Measurements from ENCODE around the gene TGFBR1. TPM values are rescaled to one million over a fixed set of nuclear protein-coding genes. Genes with fewer than 3 reads are reported as not detected.

Gene TGFBR1
- polyA plus RNA-seq (2011; rRNA removed), result 73.5 and 97.7 TPM in 2 replicates
- polyA minus RNA-seq (2011; rRNA and poly(A)+ RNA removed), result 185 and 220 TPM in 2 replicates

DNA sequence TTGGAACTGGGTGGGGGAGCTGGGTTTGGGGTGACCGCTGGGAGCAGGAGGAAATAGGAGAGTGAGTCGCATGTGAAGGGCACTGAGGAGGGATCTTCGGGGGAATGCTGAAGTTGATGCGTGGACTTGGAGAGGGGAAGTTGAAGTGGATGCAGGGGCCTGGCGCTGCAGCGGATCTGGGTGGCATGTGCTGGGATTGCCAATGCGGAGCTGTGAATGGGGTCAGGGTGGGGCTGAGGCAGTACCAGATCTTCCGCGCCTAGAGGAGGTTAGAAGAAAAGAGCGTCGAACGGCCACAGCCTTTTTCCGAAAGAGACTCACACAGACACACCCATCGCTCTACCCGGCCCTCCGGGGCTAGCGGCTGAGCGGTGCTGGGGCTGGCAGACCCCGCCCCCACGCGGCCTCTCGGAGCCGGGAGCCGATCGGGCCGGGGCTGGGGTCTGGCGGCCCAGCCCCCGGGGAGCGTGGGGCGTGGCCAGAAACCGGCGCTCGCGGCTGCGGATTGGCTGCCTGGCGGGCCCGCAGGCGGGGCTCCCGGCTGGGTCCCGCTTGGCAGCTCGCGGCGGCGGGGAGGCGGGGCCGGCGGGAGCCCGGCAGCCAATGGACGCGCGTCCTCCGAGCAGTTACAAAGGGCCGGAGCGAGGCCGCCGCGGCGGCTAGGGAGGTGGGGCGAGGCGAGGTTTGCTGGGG is at the start of gene TGFBR1:
Gene TGFBR1, plus strand, starts transcription at position 655 of the 693 bp plus-strand sequence. CDS start 93 bp downstream, outside the sequence.
- no peaks in the 10 kb centered on the region for H3K27me3 ChIP-seq (ENCODE audit: control insufficient read depth, insufficient read depth, low read length)
- TF ChIP-seq, protein P1, sequence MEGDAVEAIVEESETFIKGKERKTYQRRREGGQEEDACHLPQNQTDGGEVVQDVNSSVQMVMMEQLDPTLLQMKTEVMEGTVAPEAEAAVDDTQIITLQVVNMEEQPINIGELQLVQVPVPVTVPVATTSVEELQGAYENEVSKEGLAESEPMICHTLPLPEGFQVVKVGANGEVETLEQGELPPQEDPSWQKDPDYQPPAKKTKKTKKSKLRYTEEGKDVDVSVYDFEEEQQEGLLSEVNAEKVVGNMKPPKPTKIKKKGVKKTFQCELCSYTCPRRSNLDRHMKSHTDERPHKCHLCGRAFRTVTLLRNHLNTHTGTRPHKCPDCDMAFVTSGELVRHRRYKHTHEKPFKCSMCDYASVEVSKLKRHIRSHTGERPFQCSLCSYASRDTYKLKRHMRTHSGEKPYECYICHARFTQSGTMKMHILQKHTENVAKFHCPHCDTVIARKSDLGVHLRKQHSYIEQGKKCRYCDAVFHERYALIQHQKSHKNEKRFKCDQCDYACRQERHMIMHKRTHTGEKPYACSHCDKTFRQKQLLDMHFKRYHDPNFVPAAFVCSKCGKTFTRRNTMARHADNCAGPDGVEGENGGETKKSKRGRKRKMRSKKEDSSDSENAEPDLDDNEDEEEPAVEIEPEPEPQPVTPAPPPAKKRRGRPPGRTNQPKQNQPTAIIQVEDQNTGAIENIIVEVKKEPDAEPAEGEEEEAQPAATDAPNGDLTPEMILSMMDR (IDR thresholded peaks at IDR 0.05; ENCODE audit: insufficient read depth, low read depth, low read length), result no peak
- H3K36me3 ChIP-seq (ENCODE audit: control insufficient read depth, insufficient read depth, low read length), result no peaks in the 10 kb centered on the region
- CTCF ChIA-PET, result interaction anchor here (0.9 to 2.2 kb wide), 12 partner anchors 10 to 104 kb away, joined by 3 to 9 read pairs (median 4); no protein-coding TSS in a partner anchor
- H3K4me3 ChIP-seq (ENCODE audit: low read depth, low read length), result peak within 1 kb of the TSS; percentile 90
- POLR2A ChIA-PET, result interaction anchor here (0.6 kb wide), 2 partner anchors 29 to 102 kb away, joined by 7 to 13 read pairs; no protein-coding TSS in a partner anchor
- DNase-seq (ENCODE audit: low read depth), result peak; percentile 65

- CTCF ChIA-PET, result interaction anchor here (1.1 to 1.2 kb wide), 2 partner anchors 11 to 49 kb away, joined by 3 to 4 read pairs; partner anchors contain the start of gene TGFBR1
Observed at GRCh38 chr9:99055384-99055783, 49.5 kb upstream of the TGFBR1 start.

GRCh38 chr9:99056186-99056585 is 48.7 kb upstream of the TGFBR1 start:
- Histone ChIP-seq H3K27me3 (ENCODE audit: control insufficient read depth, insufficient read depth, low read length) (no peaks in the 10 kb centered on the region), H3K36me3 (ENCODE audit: control insufficient read depth, insufficient read depth, low read length) (peaks cover 3% of the 10 kb centered on the region; the same call in 1 of the 2 replicates), H3K4me3 (ENCODE audit: low read depth, low read length) (no peak overlapping the region)
- POLR2A ChIA-PET, result no interaction called here
- CTCF ChIA-PET, result interaction anchor here (0.6 to 1.1 kb wide), 2 partner anchors 49 to 1384 kb away, joined by 3 to 4 read pairs; partner anchors contain the start of gene TGFBR1
- TF ChIP-seq, protein P1 (IDR thresholded peaks at IDR 0.05; ENCODE audit: insufficient read depth, low read depth, low read length), result no peak
- DNase-seq (ENCODE audit: low read depth), result no peak

More at GRCh38 chr9:99055384-99055783, 49.5 kb upstream of the TGFBR1 start:
- Histone ChIP-seq H3K36me3 (ENCODE audit: control insufficient read depth, insufficient read depth, low read length) (peaks cover 3% of the 10 kb centered on the region; the same call in 1 of the 2 replicates), H3K27me3 (ENCODE audit: control insufficient read depth, insufficient read depth, low read length) (no peaks in the 10 kb centered on the region), H3K4me3 (ENCODE audit: low read depth, low read length) (no peak overlapping the region)
- TF ChIP-seq, protein P1 (IDR thresholded peaks at IDR 0.05; ENCODE audit: insufficient read depth, low read depth, low read length), result no peak
- POLR2A ChIA-PET, result no interaction called here
- no peak for DNase-seq (ENCODE audit: low read depth)

DNA sequence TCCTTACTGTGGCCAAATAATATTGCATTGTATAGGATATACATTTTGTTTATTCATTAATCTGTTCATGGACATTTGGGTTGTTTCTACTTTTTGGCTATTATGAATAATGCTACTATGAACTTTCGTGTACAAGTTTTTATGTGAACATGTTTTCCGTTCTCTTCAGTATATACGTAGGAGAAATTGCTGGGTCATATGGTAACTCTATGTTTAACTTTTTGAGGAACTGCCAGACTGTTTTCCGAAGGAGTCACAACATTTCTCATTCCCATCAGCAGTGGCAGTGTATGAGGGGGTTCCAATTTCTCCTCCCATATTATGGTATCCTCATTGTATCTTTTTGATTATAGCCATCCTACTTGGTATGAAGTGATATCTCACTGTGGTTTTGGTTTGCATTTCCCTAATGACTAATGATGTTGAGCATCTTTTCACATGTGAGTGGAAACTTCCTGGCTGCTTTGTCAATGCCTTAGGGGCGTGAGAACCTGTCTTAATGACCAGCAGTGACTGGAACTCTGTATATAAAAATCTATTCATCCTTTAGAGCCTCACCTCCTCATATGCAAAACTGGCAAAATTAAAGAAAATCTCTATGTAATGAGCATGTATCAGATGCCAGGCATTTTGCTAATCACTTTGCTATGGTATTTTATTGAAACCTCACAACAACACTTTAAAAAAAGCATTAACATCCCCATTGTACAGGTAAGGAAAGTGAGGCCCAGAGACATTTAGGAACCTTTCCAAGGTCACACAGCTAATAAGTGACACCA is 47.8 kb upstream of the TGFBR1 start:
- POLR2A ChIA-PET, result no interaction called here
- no peak overlapping the region for H3K4me3 ChIP-seq (ENCODE audit: low read depth, low read length)
- CTCF ChIA-PET, result interaction anchor here (1.4 kb wide), 1 partner anchor 47 kb away, joined by 4 read pairs; the partner anchor contains the start of gene TGFBR1
- TF ChIP-seq, protein P1 (IDR thresholded peaks at IDR 0.05; ENCODE audit: insufficient read depth, low read depth, low read length), result no peak
- peak; percentile 53 for DNase-seq (ENCODE audit: low read depth)
- peaks cover 3% of the 10 kb centered on the region for H3K36me3 ChIP-seq (ENCODE audit: control insufficient read depth, insufficient read depth, low read length)
- no peaks in the 10 kb centered on the region; the same call in 1 of the 2 replicates for H3K27me3 ChIP-seq (ENCODE audit: control insufficient read depth, insufficient read depth, low read length)

All from BJ (cell line).